Neural progenitor cell (in vitro differentiated cells): ENCODE data around the gene HS3ST5.

Experiments
- EZH2 ChIP-seq: fragments of 200-600 bp; sonication (generic); IDR thresholded peaks from 2 replicates; pipeline ENCODE4 v1.6.1; 2017; ENCODE audit warnings: antibody characterized with exemption, mild to moderate bottlenecking, moderate library complexity
- EZH2phosphoT487 ChIP-seq: fragments of 200-600 bp; sonication (generic); IDR thresholded peaks from 2 replicates; pipeline ENCODE4 v1.6.1; 2017; ENCODE audit warnings: antibody characterized with exemption
- TF ChIP-seq, protein P1 (sequence below): fragments of 200-600 bp; sonication (generic); IDR thresholded peaks from 2 replicates; pipeline ENCODE4 v1.5.1; 2017; ENCODE audit warnings: antibody characterized with exemption, mild to moderate bottlenecking

DNA sequence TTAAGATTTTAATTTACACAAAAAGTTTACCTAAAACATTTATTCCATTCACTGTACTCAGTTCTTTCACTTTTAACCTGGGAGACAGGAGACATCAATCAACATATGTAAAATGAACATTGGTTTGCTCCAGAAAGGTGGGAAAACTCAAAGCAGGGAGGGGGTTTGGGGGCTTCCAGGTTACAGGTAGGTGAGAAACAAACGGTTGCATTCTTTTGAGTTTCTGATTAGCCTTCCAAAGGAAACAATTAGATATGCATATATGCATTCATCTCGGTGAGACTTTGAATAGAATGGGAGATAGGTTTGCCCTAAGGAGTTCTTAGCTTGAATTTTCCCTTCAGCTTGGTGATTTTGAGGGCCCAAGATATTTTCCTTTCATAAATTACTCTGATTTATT lies 333.6 kb downstream of the HS3ST5 start:
- TF ChIP-seq, protein P1, sequence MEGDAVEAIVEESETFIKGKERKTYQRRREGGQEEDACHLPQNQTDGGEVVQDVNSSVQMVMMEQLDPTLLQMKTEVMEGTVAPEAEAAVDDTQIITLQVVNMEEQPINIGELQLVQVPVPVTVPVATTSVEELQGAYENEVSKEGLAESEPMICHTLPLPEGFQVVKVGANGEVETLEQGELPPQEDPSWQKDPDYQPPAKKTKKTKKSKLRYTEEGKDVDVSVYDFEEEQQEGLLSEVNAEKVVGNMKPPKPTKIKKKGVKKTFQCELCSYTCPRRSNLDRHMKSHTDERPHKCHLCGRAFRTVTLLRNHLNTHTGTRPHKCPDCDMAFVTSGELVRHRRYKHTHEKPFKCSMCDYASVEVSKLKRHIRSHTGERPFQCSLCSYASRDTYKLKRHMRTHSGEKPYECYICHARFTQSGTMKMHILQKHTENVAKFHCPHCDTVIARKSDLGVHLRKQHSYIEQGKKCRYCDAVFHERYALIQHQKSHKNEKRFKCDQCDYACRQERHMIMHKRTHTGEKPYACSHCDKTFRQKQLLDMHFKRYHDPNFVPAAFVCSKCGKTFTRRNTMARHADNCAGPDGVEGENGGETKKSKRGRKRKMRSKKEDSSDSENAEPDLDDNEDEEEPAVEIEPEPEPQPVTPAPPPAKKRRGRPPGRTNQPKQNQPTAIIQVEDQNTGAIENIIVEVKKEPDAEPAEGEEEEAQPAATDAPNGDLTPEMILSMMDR, result no peak
- TF ChIP-seq EZH2phosphoT487 (no peak), EZH2 (no peak)
